ENCODE data around the gene ZNF69. TPM values are rescaled to one million over a fixed set of nuclear protein-coding genes. Genes with fewer than 3 reads are reported as not detected.
"Not testable (repeated sequence)": the region's sequence is repeated elsewhere in the genome, so short reads cannot be mapped to it uniquely, and the experiment has no call there.

The ZNF69 gene
- polyA plus RNA-seq, 1 donor from 2014 or later = 14.4 TPM

DNA sequence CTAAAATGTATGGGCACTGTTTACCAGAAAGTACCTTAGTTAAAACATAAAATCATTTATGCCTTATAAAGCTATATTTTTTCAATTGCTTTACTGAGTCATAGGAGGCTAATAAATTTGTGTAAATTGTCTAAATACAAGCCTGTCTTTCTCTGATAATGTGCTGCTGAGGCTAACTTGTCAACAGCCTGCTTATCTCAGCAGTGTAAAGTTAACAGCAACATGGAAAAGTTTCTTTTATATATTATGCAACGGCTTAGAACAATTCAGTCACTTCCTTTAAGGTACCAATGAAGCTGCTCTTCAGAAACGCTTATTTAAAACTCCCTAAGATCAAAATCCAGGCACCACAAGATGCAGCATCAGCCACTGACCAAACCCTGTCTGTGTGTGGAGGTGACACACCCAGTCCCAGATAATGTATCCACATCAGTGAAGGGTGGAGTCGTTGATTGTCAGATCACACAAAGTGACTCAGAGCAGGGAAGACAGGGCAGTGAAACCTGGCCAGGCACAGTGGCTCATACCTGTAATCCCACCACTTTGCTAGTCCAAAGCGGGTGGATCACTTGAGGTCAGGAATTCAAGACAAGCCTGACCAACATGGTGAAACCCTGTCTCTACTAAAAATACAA lies 27.0 kb downstream of the ZNF69 start:
- H3K79me2 ChIP-seq (replicated peaks; ENCODE audit: insufficient read depth, low read length); H3F3A ChIP-seq (ENCODE audit: insufficient read depth, low read length, poor library complexity, severe bottlenecking); H4K20me1 ChIP-seq (ENCODE audit: insufficient read depth); H2AFZ ChIP-seq (ENCODE audit: low read depth, low read length); H3K4me2 ChIP-seq (ENCODE audit: low read length); H3K36me3 ChIP-seq (ENCODE audit: insufficient read depth, low read length); H3K9me2 ChIP-seq (ENCODE audit: insufficient read depth, low read length); H3K27me3 ChIP-seq (ENCODE audit: insufficient read depth, low read depth, low read length); H3K27ac ChIP-seq (ENCODE audit: low read length); H3K9ac ChIP-seq (ENCODE audit: low read length); H3K4me3 ChIP-seq (ENCODE audit: low read length): not testable (repeated sequence)
- H3K9me3 ChIP-seq (ENCODE audit: low read length) = peaks cover 26% of the 10 kb centered on the region

DNA sequence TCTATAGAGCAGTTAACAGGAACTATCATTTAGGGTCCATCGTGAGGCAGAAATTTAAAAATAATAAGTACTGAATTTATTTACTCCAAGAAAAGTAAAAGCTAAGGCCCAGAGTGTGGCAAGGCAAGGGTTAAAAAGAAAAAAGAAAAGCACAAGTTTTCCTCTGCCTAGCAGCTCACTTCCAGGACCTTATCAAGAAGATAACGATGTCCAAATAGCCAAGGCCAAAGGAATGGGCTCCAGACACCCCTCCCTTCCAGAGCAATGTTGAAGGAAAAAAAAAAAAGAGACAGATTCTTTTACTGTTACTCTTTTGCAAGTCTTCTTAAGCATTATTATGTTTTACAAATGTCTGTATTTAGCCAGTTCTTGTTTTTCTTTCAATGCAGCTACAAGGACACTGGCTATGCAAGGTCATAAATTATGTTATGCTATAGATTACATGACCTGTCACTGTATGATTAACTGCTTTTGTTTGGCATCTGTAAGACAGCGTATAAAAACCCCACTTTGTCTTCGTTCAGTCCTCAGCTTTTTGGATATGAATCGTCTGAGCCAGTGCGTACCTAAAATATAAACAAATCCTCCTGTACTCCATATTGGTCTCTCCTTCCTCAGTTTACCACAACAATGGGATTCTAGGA lies 34.4 kb downstream of the ZNF69 start:
- no peaks in the 10 kb centered on the region for H3K36me3 ChIP-seq (ENCODE audit: insufficient read depth, low read length)
- TF ChIP-seq TAF1 (IDR thresholded peaks at IDR 0.05; ENCODE audit: low read depth) (no peak), SMC3 (conservative IDR thresholded peaks at IDR 0.05; ENCODE audit: poor library complexity) (no peak)
- TF ChIP-seq, protein P1, sequence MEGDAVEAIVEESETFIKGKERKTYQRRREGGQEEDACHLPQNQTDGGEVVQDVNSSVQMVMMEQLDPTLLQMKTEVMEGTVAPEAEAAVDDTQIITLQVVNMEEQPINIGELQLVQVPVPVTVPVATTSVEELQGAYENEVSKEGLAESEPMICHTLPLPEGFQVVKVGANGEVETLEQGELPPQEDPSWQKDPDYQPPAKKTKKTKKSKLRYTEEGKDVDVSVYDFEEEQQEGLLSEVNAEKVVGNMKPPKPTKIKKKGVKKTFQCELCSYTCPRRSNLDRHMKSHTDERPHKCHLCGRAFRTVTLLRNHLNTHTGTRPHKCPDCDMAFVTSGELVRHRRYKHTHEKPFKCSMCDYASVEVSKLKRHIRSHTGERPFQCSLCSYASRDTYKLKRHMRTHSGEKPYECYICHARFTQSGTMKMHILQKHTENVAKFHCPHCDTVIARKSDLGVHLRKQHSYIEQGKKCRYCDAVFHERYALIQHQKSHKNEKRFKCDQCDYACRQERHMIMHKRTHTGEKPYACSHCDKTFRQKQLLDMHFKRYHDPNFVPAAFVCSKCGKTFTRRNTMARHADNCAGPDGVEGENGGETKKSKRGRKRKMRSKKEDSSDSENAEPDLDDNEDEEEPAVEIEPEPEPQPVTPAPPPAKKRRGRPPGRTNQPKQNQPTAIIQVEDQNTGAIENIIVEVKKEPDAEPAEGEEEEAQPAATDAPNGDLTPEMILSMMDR (IDR thresholded peaks at IDR 0.05; ENCODE audit: poor library complexity, severe bottlenecking) = no peak
- no peak overlapping the region for H3K9ac ChIP-seq (ENCODE audit: low read length)
- no peaks in the 10 kb centered on the region for H4K20me1 ChIP-seq (ENCODE audit: insufficient read depth)
- no peaks in the 10 kb centered on the region for H3F3A ChIP-seq (ENCODE audit: insufficient read depth, low read length, poor library complexity, severe bottlenecking)
- no peak overlapping the region for H2AFZ ChIP-seq (ENCODE audit: low read depth, low read length)
- H3K9me3 ChIP-seq (ENCODE audit: low read length) = peaks cover 5% of the 10 kb centered on the region
- H3K4me2 ChIP-seq (ENCODE audit: low read length) = no peak overlapping the region
- H3K9me2 ChIP-seq (ENCODE audit: insufficient read depth, low read length) = no peaks in the 10 kb centered on the region
- H3K27ac ChIP-seq (ENCODE audit: low read length) = no peak overlapping the region
- no peak overlapping the region for H3K4me3 ChIP-seq (ENCODE audit: low read length)
- peaks cover 5% of the 10 kb centered on the region for H3K79me2 ChIP-seq (replicated peaks; ENCODE audit: insufficient read depth, low read length)
- no peaks in the 10 kb centered on the region for H3K27me3 ChIP-seq (ENCODE audit: insufficient read depth, low read depth, low read length)

DNA sequence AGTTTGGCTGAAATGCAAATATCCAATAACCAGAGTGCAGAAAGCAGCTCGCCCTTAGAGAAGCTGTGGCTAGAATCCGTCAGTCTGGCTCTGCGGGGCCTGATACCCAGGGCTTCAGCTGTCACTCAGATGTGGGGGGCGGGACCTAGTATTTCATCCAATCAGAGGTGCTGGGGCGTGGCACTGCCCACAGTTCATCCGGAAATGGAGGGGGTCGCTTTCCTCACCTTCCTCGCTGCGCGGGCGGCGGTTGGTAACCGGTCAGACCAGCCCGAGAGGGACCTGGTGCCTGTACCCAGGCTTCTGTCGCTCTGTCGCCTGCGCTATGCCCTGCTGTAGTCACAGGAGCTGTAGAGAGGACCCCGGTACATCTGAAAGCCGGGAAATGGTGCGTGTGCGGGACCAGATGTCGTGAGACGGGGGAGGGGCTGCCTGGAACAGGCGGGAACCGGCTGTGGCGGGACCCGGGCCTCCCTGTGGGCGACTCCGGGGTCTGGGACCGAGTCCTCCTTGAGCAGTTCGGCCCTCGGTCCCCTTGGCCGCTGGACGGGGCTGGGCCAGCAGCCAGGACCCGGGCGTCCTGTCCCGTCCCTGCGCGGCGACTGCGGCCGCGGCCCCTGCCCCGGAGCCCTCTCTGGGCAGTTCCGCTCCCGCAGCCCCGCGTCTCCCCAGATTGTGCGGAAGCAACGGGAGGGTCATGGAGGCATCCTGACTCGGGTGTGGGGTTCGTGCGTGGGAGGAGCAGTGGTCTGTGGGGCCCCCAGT lies 37.5 kb downstream of the ZNF69 start, which contains the start of gene ZNF700:
Gene ZNF700 (plus strand): TSS at position 222 of the 765 bp plus-strand sequence. CDS start 104 bp downstream, at position 326.
- peaks cover 18% of the 10 kb centered on the region for H3K79me2 ChIP-seq (replicated peaks; ENCODE audit: insufficient read depth, low read length)
- H4K20me1 ChIP-seq (ENCODE audit: insufficient read depth) = no peaks in the 10 kb centered on the region
- no peaks in the 10 kb centered on the region for H3F3A ChIP-seq (ENCODE audit: insufficient read depth, low read length, poor library complexity, severe bottlenecking)
- no peaks in the 10 kb centered on the region for H3K27me3 ChIP-seq (ENCODE audit: insufficient read depth, low read depth, low read length)
- peak within 1 kb of the TSS; percentile 90 for H3K4me3 ChIP-seq (ENCODE audit: low read length)
- H3K4me2 ChIP-seq (ENCODE audit: low read length) = peak within 1 kb of the TSS; percentile 59
- no peaks in the 10 kb centered on the region for H3K36me3 ChIP-seq (ENCODE audit: insufficient read depth, low read length)
- peak within 1 kb of the TSS; percentile 93 for H3K27ac ChIP-seq (ENCODE audit: low read length)
- peak; percentile 87 for TF ChIP-seq MXI1 (conservative IDR thresholded peaks at IDR 0.05; ENCODE audit: poor library complexity, severe bottlenecking)
- TF ChIP-seq EZH2 (IDR thresholded peaks at IDR 0.05; ENCODE audit: borderline replicate concordance, insufficient read depth, low read length, poor library complexity, severe bottlenecking) = no peak
- TF ChIP-seq, protein P2, sequence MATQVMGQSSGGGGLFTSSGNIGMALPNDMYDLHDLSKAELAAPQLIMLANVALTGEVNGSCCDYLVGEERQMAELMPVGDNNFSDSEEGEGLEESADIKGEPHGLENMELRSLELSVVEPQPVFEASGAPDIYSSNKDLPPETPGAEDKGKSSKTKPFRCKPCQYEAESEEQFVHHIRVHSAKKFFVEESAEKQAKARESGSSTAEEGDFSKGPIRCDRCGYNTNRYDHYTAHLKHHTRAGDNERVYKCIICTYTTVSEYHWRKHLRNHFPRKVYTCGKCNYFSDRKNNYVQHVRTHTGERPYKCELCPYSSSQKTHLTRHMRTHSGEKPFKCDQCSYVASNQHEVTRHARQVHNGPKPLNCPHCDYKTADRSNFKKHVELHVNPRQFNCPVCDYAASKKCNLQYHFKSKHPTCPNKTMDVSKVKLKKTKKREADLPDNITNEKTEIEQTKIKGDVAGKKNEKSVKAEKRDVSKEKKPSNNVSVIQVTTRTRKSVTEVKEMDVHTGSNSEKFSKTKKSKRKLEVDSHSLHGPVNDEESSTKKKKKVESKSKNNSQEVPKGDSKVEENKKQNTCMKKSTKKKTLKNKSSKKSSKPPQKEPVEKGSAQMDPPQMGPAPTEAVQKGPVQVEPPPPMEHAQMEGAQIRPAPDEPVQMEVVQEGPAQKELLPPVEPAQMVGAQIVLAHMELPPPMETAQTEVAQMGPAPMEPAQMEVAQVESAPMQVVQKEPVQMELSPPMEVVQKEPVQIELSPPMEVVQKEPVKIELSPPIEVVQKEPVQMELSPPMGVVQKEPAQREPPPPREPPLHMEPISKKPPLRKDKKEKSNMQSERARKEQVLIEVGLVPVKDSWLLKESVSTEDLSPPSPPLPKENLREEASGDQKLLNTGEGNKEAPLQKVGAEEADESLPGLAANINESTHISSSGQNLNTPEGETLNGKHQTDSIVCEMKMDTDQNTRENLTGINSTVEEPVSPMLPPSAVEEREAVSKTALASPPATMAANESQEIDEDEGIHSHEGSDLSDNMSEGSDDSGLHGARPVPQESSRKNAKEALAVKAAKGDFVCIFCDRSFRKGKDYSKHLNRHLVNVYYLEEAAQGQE (IDR thresholded peaks at IDR 0.05; ENCODE audit: borderline replicate concordance) = peak; percentile 86
- TF ChIP-seq POLR2AphosphoS5 (IDR thresholded peaks at IDR 0.05) = peak; percentile 89
- TF ChIP-seq, protein P1 (IDR thresholded peaks at IDR 0.05; ENCODE audit: poor library complexity, severe bottlenecking) = no peak
- peak; percentile 45 for TF ChIP-seq SMC3 (conservative IDR thresholded peaks at IDR 0.05; ENCODE audit: poor library complexity)
- peak; percentile 73 for TF ChIP-seq TAF1 (IDR thresholded peaks at IDR 0.05; ENCODE audit: low read depth)
- TF ChIP-seq RAD21 (conservative IDR thresholded peaks at IDR 0.05) = no peak
- no peak for TF ChIP-seq EP300 (conservative IDR thresholded peaks at IDR 0.05; ENCODE audit: poor library complexity, severe bottlenecking)
- no peaks in the 10 kb centered on the region for H3K9me3 ChIP-seq (ENCODE audit: low read length)
- H3K9ac ChIP-seq (ENCODE audit: low read length) = peak within 1 kb of the TSS; percentile 89
- H3K9me2 ChIP-seq (ENCODE audit: insufficient read depth, low read length) = no peaks in the 10 kb centered on the region
- peak within 1 kb of the TSS; percentile 82 for H2AFZ ChIP-seq (ENCODE audit: low read depth, low read length)

Measured in neural cell (in vitro differentiated cells).